H9 (cell line): ENCODE data around the gene DEAF1. TPM values are rescaled to one million over a fixed set of nuclear protein-coding genes. Genes with fewer than 3 reads are reported as not detected.

Experiments
- DNase-seq: peaks from one replicate; pipeline ENCODE4 v3.0.0-alpha.2; 2017
- H2AFZ ChIP-seq: one replicate; pipeline ENCODE4 v1.6.1; 2013; ENCODE audit warnings: mild to moderate bottlenecking, low read length, control low read depth, moderate library complexity
- H2AK5ac ChIP-seq: 2 replicates; pipeline ENCODE4 v1.6.1; 2013; ENCODE audit warnings: low read length, control low read depth, mixed read lengths; ENCODE audit not compliant: insufficient read length
- H2BK120ac ChIP-seq: one replicate; pipeline ENCODE4 v1.6.1; 2013; ENCODE audit warnings: low read depth, mild to moderate bottlenecking, low read length, control low read depth, inconsistent platforms; ENCODE audit not compliant: poor library complexity, severe bottlenecking
- H2BK12ac ChIP-seq: 2 replicates; pipeline ENCODE4 v1.6.1; 2013; ENCODE audit warnings: low read length, control low read depth, mixed read lengths, low read depth; ENCODE audit not compliant: insufficient read length
- H2BK15ac ChIP-seq: 2 replicates; pipeline ENCODE4 v1.6.1; 2013; ENCODE audit warnings: low read depth, low read length, control low read depth
- H2BK20ac ChIP-seq: one replicate; pipeline ENCODE4 v1.6.1; 2013; ENCODE audit warnings: low read depth, mild to moderate bottlenecking, low read length, control low read depth, inconsistent platforms; ENCODE audit not compliant: poor library complexity, severe bottlenecking
- H2BK5ac ChIP-seq: 2 replicates; pipeline ENCODE4 v1.6.1; 2013; ENCODE audit warnings: low read length, control low read depth, mixed read lengths; ENCODE audit not compliant: insufficient read length
- H3K14ac ChIP-seq: 2 replicates; pipeline ENCODE4 v1.6.1; 2013; ENCODE audit warnings: low read length, control low read depth; ENCODE audit not compliant: insufficient read depth
- H3K18ac ChIP-seq: 2 replicates; pipeline ENCODE4 v1.6.1; 2013; ENCODE audit warnings: low read depth, mild to moderate bottlenecking, mixed read lengths, low read length, control low read depth; ENCODE audit not compliant: insufficient read length
- H3K23ac ChIP-seq: 2 replicates; pipeline ENCODE4 v1.6.1; 2013; ENCODE audit warnings: low read length, control low read depth, mixed read lengths, low read depth; ENCODE audit not compliant: insufficient read length
- H3K23me2 ChIP-seq: 2 replicates; pipeline ENCODE4 v1.6.1; 2013; ENCODE audit warnings: low read depth, mild to moderate bottlenecking, mixed read lengths, low read length, control low read depth; ENCODE audit not compliant: insufficient read length, poor library complexity, severe bottlenecking
- H3K27ac ChIP-seq: 2 replicates; pipeline ENCODE4 v1.5.1; 2013; ENCODE audit warnings: low read length, control low read depth, mixed read lengths, low read depth; ENCODE audit not compliant: insufficient read length
- H3K27me3 ChIP-seq: 2 replicates; pipeline ENCODE4 v1.6.1; 2013; ENCODE audit warnings: low read length, control low read depth, inconsistent platforms; ENCODE audit not compliant: insufficient read depth
- H3K4ac ChIP-seq: 2 replicates; pipeline ENCODE4 v1.6.1; 2013; ENCODE audit warnings: low read depth, mild to moderate bottlenecking, control low read depth, inconsistent platforms, low read length, moderate library complexity
- H3K4me1 ChIP-seq: 2 replicates; pipeline ENCODE4 v1.6.1; 2013; ENCODE audit warnings: low read length, control low read depth, inconsistent platforms; ENCODE audit not compliant: insufficient read depth
- H3K4me2 ChIP-seq: 2 replicates; pipeline ENCODE4 v1.6.1; 2013; ENCODE audit warnings: low read length, control low read depth, mixed read lengths; ENCODE audit not compliant: insufficient read length, insufficient read depth
- H3K56ac ChIP-seq: 2 replicates; pipeline ENCODE4 v1.6.1; 2013; ENCODE audit warnings: low read depth, mild to moderate bottlenecking, mixed read lengths, low read length, control low read depth; ENCODE audit not compliant: insufficient read length
- H3K79me1 ChIP-seq: 2 replicates; pipeline ENCODE4 v1.6.1; 2013; ENCODE audit warnings: low read depth, mild to moderate bottlenecking, moderate library complexity, low read length, control low read depth, inconsistent platforms; ENCODE audit not compliant: insufficient read depth, poor library complexity, severe bottlenecking
- H3K79me2 ChIP-seq: 2 replicates; pipeline ENCODE4 v1.6.1; 2013; ENCODE audit warnings: low read length, control low read depth, inconsistent platforms; ENCODE audit not compliant: insufficient read depth
- H3K9ac ChIP-seq: 2 replicates; pipeline ENCODE4 v1.6.1; 2013; ENCODE audit warnings: low read length, control low read depth, mixed read lengths; ENCODE audit not compliant: insufficient read length; ENCODE audit errors: extremely low read depth
- H3K9me3 ChIP-seq: one replicate; pipeline ENCODE4 v1.6.1; 2013; ENCODE audit warnings: low read depth, low read length, inconsistent platforms; ENCODE audit not compliant: control insufficient read depth
- H3T11ph ChIP-seq: one replicate; pipeline ENCODE4 v1.6.1; 2013; ENCODE audit warnings: mild to moderate bottlenecking, low read length, control low read depth, inconsistent platforms
- H4K20me1 ChIP-seq: one replicate; pipeline ENCODE4 v1.6.1; 2013; ENCODE audit not compliant: control insufficient read depth, insufficient read length, insufficient read depth
- H4K5ac ChIP-seq: 2 replicates; pipeline ENCODE4 v1.6.1; 2013; ENCODE audit warnings: low read depth, mild to moderate bottlenecking, mixed read lengths, low read length, control low read depth; ENCODE audit not compliant: insufficient read length
- H4K8ac ChIP-seq: replicated peaks from 2 replicates; pipeline ENCODE4 v1.6.1; 2013; ENCODE audit warnings: low read length, control low read depth, mixed read lengths, low read depth; ENCODE audit not compliant: insufficient read length
- H4K91ac ChIP-seq: 2 replicates; pipeline ENCODE4 v1.6.1; 2013; ENCODE audit warnings: low read depth, mild to moderate bottlenecking, moderate library complexity, mixed read lengths, low read length, control low read depth; ENCODE audit not compliant: insufficient read length
- H3K27ac Mint-ChIP-seq, 3 experiments: 2 replicates in 2 of 3; 3 replicates in 1 of 3; pipeline ENCODE4 v1.8.0; 2020 to 2021; ENCODE audit warnings: mixed read lengths in 3 of 3, mild to moderate bottlenecking in 1 of 3, moderate library complexity in 1 of 3
- H3K27me3 Mint-ChIP-seq: 2 replicates; pipeline ENCODE4 v1.8.0; 2021; ENCODE audit warnings: low read depth, mild to moderate bottlenecking, moderate library complexity, mixed read lengths
- H3K36me3 Mint-ChIP-seq, 3 experiments: 2 replicates in 2 of 3; 3 replicates in 1 of 3; pipeline ENCODE4 v1.8.0; 2020 to 2021; ENCODE audit warnings: low read depth in 3 of 3, mixed read lengths in 3 of 3; ENCODE audit not compliant: insufficient read depth in 1 of 3
- H3K4me1 Mint-ChIP-seq, 2 experiments: 2 replicates each; pipeline ENCODE4 v1.8.0; 2020; ENCODE audit warnings: mixed read lengths in 2 of 2
- H3K4me3 Mint-ChIP-seq, 2 experiments: 2 replicates in 1 of 2; 3 replicates in 1 of 2; pipeline ENCODE4 v1.8.0; 2020 to 2021; ENCODE audit warnings: mild to moderate bottlenecking in 2 of 2, mixed read lengths in 2 of 2, moderate library complexity in 1 of 2
- H3K9me3 Mint-ChIP-seq, 2 experiments: 2 replicates in 1 of 2; 3 replicates in 1 of 2; pipeline ENCODE4 v1.8.0; 2020; ENCODE audit warnings: mild to moderate bottlenecking in 2 of 2, mixed read lengths in 2 of 2, moderate library complexity in 1 of 2
- WGBS: extraction: QIAGEN DNeasy Blood & Tissue Kit; methylation state at CpG from one replicate; pipeline ENCODE4 v1.1.7; 2013; ENCODE audit warnings: missing lambda C conversion rate, low lambda C conversion rate, mixed read lengths; ENCODE audit not compliant: insufficient read length; ENCODE audit errors: extremely low coverage; 5-methylcytosine and 5-hydroxymethylcytosine counted together
- total RNA-seq: library from RNA; stranded (reverse); gene quantifications from 2 replicates; pipeline ENCODE4 v1.2.1, GENCODE V29; 2021
- TF ChIP-seq, protein P1 (sequence below): fragments of 200-600 bp; sonication (generic); conservative IDR thresholded peaks from 3 replicates; pipeline ENCODE4 v1.8.0; 2021; ENCODE audit warnings: antibody characterized with exemption, mild to moderate bottlenecking

Gene DEAF1
- total RNA-seq, 1 experiment from 2014 or later, result 67.3 TPM

GRCh38 chr11:742571-743201 lies 47.7 kb upstream of the DEAF1 start:
- no peak overlapping the region for H3K9ac ChIP-seq

More at GRCh38 chr11:742571-743201, 47.7 kb upstream of the DEAF1 start:
- WGBS, result no CpG with 5 or more reads among the region's 4 CpGs
- Histone ChIP-seq H3K14ac (no peak overlapping the region), H3K27me3 (no peaks in the 10 kb centered on the region), H2BK20ac (peak overlapping the region; percentile 13), H2BK12ac (peak overlapping the region; percentile 47), H2AK5ac (no peak overlapping the region), H2BK15ac (no peak overlapping the region), H3T11ph (no peak overlapping the region), H3K79me1 (no peaks in the 10 kb centered on the region), H4K8ac (no peak overlapping the region), H4K20me1 (no peaks in the 10 kb centered on the region), H2BK5ac (no peak overlapping the region), H3K56ac (no peak overlapping the region), H3K4me1 (no peaks in the 10 kb centered on the region; the same call in 1 of the 2 replicates), H3K23me2 (peaks cover 4% of the 10 kb centered on the region), H3K4me2 (no peak overlapping the region), H3K23ac (no peak overlapping the region), H4K91ac (no peak overlapping the region), H3K18ac (peak overlapping the region; percentile 36), H2AFZ (no peak overlapping the region), H4K5ac (no peak overlapping the region), H3K79me2 (peaks cover 3% of the 10 kb centered on the region; the same call in 1 of the 2 replicates), H2BK120ac (no peak overlapping the region), H3K4ac (no peak overlapping the region; the same call in 1 of the 2 replicates), H3K9me3 (no peaks in the 10 kb centered on the region), H3K27ac (no peak overlapping the region)
- Mint-ChIP-seq H3K27me3 (no peaks in the 10 kb centered on the region; the same call in 1 of the 2 replicates), H3K4me1 (peaks cover 13 to 27% of the 10 kb centered on the region in 2 experiments), H3K36me3 (peaks cover 0 to 2% (median 0%) of the 10 kb centered on the region in 3 experiments; a peak in 1 of 7 replicates), H3K27ac (no peak overlapping the region; a peak in 1 of 7 replicates), H3K4me3 (no peak overlapping the region), H3K9me3 (no peaks in the 10 kb centered on the region)
- no peak for DNase-seq
- TF ChIP-seq, protein P1, sequence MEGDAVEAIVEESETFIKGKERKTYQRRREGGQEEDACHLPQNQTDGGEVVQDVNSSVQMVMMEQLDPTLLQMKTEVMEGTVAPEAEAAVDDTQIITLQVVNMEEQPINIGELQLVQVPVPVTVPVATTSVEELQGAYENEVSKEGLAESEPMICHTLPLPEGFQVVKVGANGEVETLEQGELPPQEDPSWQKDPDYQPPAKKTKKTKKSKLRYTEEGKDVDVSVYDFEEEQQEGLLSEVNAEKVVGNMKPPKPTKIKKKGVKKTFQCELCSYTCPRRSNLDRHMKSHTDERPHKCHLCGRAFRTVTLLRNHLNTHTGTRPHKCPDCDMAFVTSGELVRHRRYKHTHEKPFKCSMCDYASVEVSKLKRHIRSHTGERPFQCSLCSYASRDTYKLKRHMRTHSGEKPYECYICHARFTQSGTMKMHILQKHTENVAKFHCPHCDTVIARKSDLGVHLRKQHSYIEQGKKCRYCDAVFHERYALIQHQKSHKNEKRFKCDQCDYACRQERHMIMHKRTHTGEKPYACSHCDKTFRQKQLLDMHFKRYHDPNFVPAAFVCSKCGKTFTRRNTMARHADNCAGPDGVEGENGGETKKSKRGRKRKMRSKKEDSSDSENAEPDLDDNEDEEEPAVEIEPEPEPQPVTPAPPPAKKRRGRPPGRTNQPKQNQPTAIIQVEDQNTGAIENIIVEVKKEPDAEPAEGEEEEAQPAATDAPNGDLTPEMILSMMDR, result no peak
